HG03432 (cell line): ENCODE data around the gene AIPL1.

Source experiments
- ATAC-seq: cut with Tn5 transposase; IDR thresholded peaks from one replicate; pipeline ENCODE4 v1.9.1; 2021; ENCODE audit warnings: mild to moderate bottlenecking, moderate library complexity; ENCODE audit not compliant: unreplicated experiment

Gene AIPL1

DNA sequence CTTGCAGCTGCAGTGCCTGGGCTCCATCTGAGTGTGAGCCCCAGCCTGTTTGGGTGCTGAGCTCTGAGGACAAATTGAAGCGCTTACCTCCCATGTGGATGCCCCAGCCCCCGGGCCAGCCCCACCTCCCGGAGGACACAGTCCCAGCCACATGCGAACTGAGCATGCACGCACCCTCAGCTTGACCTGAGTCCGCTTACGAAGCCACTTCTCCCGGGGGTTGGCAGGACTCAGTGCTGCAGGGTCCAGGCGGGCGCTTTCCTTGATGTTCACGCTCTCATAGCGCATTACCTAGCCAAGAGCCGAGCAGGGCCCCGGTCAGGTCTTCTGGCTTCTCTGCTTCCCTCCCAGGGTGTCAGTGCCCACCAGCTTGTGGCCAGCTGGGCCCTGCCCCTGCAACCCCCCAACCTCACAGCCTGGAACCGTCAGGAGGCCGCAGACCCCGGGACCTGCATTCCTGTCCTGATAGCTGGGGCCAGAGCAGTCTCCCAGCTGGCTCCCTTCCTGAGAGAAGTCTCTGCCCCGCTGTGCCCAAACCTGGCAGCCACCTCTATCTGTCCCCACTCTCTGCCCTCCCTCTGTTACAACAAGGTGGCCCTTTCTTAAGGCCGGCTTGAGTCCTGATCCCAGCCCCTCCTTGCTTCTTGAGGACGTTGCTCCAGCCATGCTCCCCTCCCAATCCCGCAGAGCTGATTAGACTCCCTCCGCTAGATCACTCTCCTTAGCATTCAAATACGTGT lies 33.3 kb upstream of the AIPL1 start:
- no peak for ATAC-seq

GRCh38 chr17:6467567-6467966 lies 32.6 kb upstream of the AIPL1 start:
- no peak for ATAC-seq

DNA sequence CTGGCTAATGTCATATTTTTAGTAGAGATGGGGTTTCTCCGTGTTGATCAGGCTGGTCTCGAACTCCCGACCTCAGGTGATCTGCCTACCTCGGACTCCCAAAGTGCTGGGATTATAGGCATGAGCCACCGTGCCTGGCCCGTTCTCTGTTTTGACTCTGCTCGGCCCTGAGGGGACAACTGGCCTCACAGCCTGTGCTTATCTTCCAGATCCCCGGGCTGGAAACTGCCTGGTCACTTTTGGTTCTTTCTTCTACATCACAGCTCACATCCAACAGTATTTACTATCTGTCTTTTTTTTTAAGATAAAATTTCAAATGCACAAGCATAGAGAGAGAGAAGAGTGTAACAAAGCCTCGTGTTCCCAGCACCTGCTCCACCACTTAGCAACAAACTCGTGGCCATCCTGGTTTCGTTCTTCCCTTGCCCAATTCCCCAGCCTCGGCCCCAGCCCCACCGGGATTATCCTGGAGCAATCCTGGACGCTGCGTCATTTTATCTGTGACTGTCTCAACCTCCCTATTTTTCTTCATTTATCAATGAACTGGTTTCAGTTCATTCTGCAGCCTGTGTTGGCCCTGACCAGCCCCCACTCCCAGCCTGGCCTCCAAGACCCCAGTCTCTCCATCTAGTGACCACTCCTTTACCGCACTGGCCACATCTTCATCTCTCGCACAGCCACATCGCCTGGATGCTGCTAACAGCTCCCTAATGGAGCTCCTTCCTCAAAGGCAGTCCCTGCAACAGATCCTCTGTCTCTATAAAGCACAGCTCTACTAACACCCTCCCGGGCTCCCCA lies 30.5 kb upstream of the AIPL1 start:
- ATAC-seq, result no peak

GRCh38 chr17:6464446-6465041 lies 29.6 kb upstream of the AIPL1 start:
- no peak for ATAC-seq

- no peak for ATAC-seq
Observed at GRCh38 chr17:6463616-6464445, 28.9 kb upstream of the AIPL1 start.

- ATAC-seq, result no peak
Observed at GRCh38 chr17:6462692-6463091, 27.8 kb upstream of the AIPL1 start.

- no peak for ATAC-seq
Observed at GRCh38 chr17:6461792-6462524, 27.0 kb upstream of the AIPL1 start.

DNA sequence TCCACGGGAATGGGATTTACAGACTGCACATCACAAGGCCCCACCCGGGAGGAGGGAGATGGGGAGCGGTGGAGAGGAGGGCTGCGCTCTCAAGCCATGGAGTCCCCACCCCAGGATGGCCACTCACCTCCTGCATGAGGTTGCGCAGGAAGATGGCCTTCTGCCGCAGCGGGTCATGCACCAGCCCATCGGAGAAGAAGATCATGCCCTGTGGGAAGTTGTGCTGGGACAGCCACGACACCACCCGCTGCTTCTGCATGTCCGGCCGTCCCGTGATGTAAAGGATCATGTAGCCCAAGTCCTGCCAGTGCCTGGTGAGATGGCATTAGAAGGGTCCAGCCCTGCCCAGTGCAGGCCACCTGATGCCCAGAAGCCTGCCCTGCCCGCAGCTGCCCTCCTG lies 26.3 kb upstream of the AIPL1 start:
- no peak for ATAC-seq

DNA sequence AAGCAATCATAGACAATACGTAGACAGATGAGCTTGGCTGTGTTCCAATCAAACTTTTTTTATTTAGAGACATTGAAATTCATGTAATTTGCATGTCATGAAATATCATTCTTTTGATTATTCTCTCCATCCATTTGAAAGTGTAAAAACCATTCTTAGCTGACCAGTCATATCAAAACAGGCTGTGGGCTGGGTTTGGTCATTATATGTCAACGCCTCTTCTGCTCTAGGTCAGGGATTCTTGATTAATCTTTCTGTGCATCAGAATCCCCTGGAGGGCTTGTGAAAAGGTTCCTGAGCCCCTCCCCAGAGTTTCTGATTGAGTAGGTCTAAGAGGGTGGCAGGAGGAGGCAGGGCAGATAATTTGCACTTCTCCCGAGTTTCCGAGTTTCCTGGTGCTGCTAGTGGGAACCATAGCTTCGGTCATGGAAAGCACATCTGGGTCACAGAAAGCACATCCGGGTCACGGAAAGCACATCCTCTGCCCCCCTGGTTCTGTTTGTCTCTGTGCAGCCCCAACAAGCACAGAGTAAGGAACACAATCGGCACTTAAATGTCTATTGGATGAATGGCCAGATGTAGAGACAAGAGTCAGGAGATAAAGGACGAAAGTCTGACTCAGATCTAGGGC lies 25.7 kb upstream of the AIPL1 start:
- no peak for ATAC-seq

DNA sequence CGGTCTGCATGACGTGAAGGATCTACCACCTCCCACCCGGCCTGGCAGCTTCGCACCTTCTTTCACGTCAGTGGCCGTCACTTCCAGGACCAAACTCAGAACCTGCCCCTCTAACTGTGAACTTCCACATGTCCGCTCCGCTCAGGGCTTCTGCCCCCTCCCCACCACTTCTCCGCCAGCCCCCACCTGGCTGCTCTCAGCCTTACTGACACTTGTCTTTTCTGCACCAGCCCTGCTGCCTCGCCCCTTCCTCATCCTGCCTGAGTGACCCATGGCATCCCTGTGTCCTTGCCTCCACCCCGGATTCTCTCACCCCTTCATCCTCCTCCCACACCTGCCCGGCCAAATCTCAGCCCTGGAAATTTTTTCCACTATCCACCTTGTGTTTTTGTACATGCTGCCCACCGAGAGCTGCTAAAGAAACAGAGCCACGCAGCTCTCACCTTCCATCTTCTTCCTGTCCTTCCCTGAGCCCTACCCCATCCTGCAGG lies 23.6 kb upstream of the AIPL1 start:
- no peak for ATAC-seq

- ATAC-seq, result no peak
Observed at GRCh38 chr17:6457688-6458459, 23.0 kb upstream of the AIPL1 start.

- no peak for ATAC-seq
Observed at GRCh38 chr17:6456914-6457687, 22.2 kb upstream of the AIPL1 start.

GRCh38 chr17:6456321-6456720 lies 21.4 kb upstream of the AIPL1 start:
- no peak for ATAC-seq

DNA sequence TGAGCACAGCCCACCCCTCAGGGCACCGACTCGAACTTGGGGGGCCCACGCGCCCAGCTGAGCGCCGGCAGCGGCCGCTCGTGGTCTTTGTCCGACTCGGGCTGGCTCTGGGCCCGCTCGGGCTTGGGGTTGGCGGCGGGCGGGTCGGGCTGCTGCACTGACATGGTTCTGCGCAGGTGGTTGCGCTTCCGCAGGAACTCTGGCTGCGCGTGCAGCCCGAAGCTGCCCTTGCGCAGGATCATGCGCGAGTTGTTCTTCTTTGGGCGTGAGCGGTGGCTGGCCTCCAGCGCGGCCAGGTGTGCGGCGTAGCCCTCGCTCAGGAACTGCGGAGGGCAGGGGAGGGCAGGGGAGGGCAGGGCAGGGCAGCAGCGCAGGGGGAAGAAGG lies 20.4 kb upstream of the AIPL1 start:
- ATAC-seq, result no peak

DNA sequence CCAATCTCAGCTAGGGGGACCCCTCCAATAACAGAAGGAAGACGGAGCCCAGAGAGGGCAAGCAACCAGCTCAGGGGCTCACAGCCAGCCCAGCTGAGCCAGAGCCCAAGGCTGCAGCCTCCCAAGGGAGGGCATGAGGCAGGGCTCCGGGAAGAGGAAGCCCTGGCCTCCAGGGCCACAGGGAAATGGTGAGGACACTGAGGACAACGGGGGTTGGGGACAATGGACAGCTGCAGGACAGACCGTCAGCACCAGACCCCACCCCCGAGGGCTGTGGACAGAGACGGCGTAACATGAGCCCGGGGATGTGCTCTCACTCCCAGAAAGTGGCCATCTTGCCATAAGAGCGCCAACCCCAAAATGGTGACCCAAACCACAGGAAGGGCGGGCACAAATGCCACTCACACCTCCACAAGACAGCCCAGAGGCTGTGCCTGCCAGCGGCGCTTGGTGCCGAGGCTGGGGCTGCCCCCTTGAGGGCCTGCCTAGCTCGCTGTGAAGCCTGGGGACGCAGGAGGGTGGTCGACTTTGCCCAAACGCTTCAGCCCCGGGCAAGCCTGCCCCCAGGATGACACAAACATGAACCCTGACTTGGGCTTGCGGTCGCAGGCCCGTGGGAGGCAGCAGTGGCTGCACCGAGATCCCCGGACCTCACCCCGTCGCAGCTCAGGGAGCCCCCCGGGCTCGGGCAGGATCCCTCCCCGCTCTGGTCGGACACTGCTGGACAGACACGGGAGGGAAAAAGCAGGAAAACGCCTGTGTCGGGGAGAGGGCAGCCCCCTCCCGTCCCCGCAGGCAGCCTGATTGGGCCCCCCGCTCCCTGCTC lies 19.8 kb upstream of the AIPL1 start:
- ATAC-seq, result no peak

GRCh38 chr17:6453279-6454024 lies 18.5 kb upstream of the AIPL1 start:
- ATAC-seq, result no peak
